KMS-11 (cell line): ENCODE data around the gene LEMD2.
A peak's percentile ranks its signal among the peaks of the same experiment; 100 is the strongest.

ENCODE experiments used
- H2AFZ ChIP-seq: fragments of 200-600 bp; sonication (generic); 2 replicates; pipeline ENCODE4 v1.6.1; 2016; ENCODE audit warnings: antibody characterized with exemption, mixed run types, low read depth
- H3K27ac ChIP-seq: fragments of 200-600 bp; sonication (generic); 2 replicates; pipeline ENCODE4 v1.6.1; 2016; ENCODE audit warnings: mild to moderate bottlenecking, mixed run types
- H3K27me3 ChIP-seq: fragments of 200-600 bp; sonication (generic); 2 replicates; pipeline ENCODE4 v1.6.1; 2017; ENCODE audit warnings: mild to moderate bottlenecking, low read depth, mixed run types, moderate library complexity; ENCODE audit not compliant: insufficient read depth
- H3K36me3 ChIP-seq: fragments of 200-600 bp; sonication (generic); 2 replicates; pipeline ENCODE4 v1.6.1; 2017; ENCODE audit warnings: mild to moderate bottlenecking, mixed run types; ENCODE audit not compliant: insufficient read depth
- H3K4me1 ChIP-seq: fragments of 200-600 bp; sonication (generic); 2 replicates; pipeline ENCODE4 v1.6.1; 2016; ENCODE audit warnings: mild to moderate bottlenecking, low read depth, mixed run types; ENCODE audit not compliant: poor library complexity, severe bottlenecking
- H3K4me2 ChIP-seq: fragments of 200-600 bp; sonication (generic); 2 replicates; pipeline ENCODE4 v1.7.0; 2016; ENCODE audit warnings: mild to moderate bottlenecking, mixed run types
- H3K4me3 ChIP-seq: fragments of 200-600 bp; sonication (generic); IDR thresholded peaks from 2 replicates; pipeline ENCODE4 v1.6.1; 2017; ENCODE audit warnings: low read depth, low read length, mixed read lengths; ENCODE audit not compliant: insufficient read depth
- H3K79me2 ChIP-seq: fragments of 200-600 bp; sonication (generic); 2 replicates; pipeline ENCODE4 v1.6.1; 2016; ENCODE audit warnings: low read depth, mixed run types; ENCODE audit not compliant: insufficient read depth
- H3K9ac ChIP-seq: fragments of 200-600 bp; sonication (generic); 2 replicates; pipeline ENCODE4 v1.6.1; 2016; ENCODE audit warnings: mild to moderate bottlenecking, mixed run types
- H4K20me1 ChIP-seq: fragments of 200-600 bp; sonication (generic); 2 replicates; pipeline ENCODE4 v1.6.1; 2016; ENCODE audit warnings: mild to moderate bottlenecking, mixed run types; ENCODE audit not compliant: insufficient read depth
- TF ChIP-seq, protein P1 (sequence below): fragments of 200-600 bp; sonication (generic); conservative IDR thresholded peaks from 2 replicates; pipeline ENCODE4 v1.6.1; 2017; ENCODE audit warnings: low read depth, mild to moderate bottlenecking, antibody characterized with exemption, low read length, moderate library complexity, mixed read lengths

LEMD2 gene

DNA sequence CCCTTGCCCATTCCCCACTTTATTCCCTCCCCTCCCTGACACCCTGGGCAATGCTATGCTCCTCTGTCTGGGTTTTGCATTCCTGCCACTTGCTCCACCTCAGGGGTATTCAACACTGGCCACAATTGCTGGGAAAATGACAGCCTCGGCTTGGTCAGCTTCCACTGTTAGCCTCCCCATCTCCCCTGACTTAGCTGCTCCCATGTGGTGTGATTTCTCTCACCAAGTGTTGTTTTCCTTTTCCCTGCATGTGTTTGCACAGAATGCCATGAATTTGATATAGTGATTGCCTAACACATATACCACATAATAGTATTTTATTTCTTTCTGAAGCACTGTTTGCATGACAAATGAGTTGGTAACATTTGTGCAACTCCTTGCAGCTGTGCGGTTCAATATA, 1.4 kb upstream of the LEMD2 start:
- no peak overlapping the region for H2AFZ ChIP-seq
- H3K79me2 ChIP-seq = peaks cover 12% of the 10 kb centered on the region; the same call in 1 of the 2 replicates
- H3K9ac ChIP-seq = no peak overlapping the region
- no peak overlapping the region for H3K4me2 ChIP-seq
- H4K20me1 ChIP-seq = no peaks in the 10 kb centered on the region
- TF ChIP-seq, protein P1, sequence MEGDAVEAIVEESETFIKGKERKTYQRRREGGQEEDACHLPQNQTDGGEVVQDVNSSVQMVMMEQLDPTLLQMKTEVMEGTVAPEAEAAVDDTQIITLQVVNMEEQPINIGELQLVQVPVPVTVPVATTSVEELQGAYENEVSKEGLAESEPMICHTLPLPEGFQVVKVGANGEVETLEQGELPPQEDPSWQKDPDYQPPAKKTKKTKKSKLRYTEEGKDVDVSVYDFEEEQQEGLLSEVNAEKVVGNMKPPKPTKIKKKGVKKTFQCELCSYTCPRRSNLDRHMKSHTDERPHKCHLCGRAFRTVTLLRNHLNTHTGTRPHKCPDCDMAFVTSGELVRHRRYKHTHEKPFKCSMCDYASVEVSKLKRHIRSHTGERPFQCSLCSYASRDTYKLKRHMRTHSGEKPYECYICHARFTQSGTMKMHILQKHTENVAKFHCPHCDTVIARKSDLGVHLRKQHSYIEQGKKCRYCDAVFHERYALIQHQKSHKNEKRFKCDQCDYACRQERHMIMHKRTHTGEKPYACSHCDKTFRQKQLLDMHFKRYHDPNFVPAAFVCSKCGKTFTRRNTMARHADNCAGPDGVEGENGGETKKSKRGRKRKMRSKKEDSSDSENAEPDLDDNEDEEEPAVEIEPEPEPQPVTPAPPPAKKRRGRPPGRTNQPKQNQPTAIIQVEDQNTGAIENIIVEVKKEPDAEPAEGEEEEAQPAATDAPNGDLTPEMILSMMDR = no peak
- peaks cover 42% of the 10 kb centered on the region; the same call in 1 of the 2 replicates for H3K27me3 ChIP-seq
- H3K27ac ChIP-seq = no peak overlapping the region
- no peak overlapping the region for H3K4me3 ChIP-seq
- H3K4me1 ChIP-seq = peaks cover 13% of the 10 kb centered on the region
- no peaks in the 10 kb centered on the region for H3K36me3 ChIP-seq

DNA sequence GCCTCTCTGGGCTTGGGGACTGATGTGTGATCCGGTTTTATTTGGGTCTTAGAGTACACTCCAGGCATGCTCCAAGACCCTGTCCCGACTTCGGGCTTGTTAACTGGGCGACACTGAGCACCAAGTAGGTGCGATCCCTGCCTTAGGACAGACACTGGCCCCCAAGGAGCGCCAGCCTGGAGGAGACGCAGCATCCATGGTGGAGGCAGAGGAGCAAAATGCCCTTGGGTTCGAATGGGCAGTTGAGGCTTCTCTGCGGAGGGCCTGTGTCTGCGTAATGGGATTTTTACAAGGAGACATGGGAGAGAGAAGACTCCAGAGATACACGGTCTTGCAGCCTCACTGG, 593 bp upstream of the LEMD2 start:
- no peaks in the 10 kb centered on the region for H4K20me1 ChIP-seq
- peaks cover 35% of the 10 kb centered on the region; the same call in 1 of the 2 replicates for H3K27me3 ChIP-seq
- peaks cover 13% of the 10 kb centered on the region for H3K4me1 ChIP-seq
- no peak overlapping the region for H3K27ac ChIP-seq
- no peak overlapping the region for H3K4me3 ChIP-seq
- peak overlapping the region; percentile 68 for H2AFZ ChIP-seq
- TF ChIP-seq, protein P1 = no peak
- peak overlapping the region; percentile 15; the same call in 1 of the 2 replicates for H3K4me2 ChIP-seq
- H3K9ac ChIP-seq = no peak overlapping the region
- no peaks in the 10 kb centered on the region for H3K36me3 ChIP-seq
- peaks cover 12% of the 10 kb centered on the region; the same call in 1 of the 2 replicates for H3K79me2 ChIP-seq

DNA sequence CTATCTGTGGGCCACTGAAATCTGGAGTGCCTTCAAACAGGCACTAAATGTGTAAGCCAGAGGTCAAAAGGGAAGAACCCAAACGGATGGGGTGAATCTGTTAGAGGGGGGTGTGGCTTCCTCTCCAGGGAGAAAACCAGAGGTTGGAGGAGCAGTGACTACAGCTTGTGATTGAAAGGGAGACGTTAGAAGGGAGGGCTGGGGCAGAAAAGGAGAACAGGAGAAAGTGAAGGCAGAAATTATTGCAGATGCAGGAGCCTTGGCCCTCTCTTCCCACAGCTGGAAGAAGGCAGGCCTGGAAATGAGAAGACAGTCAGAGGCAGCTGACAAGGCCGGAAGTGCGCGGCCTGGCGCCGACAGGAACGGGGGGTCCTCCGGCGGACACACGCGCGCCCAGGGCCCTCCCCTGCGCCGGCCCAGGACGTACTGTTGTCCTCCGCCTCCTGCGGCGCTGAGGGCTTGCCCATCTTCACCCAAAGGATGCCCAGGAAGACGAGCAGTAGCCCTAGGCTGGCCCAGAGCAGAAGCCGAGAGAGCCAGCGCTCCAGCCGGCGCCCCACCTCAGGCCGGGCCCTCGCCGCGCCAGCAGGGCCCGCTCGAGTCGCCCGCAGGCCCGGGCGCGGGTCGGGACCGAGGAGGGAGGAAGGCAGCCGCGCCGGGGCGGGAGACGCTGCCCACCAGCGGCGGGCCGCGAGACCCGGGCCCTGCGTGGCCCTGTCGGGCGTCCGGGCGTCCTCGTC, 806 bp downstream of the LEMD2 start:
- Histone ChIP-seq H3K9ac (peak overlapping the region; percentile 85), H3K27me3 (peaks cover 21% of the 10 kb centered on the region; the same call in 1 of the 2 replicates), H3K79me2 (peaks cover 12% of the 10 kb centered on the region; the same call in 1 of the 2 replicates), H3K27ac (peak overlapping the region; percentile 60), H3K36me3 (no peaks in the 10 kb centered on the region), H2AFZ (peak overlapping the region; percentile 68), H3K4me1 (peaks cover 13% of the 10 kb centered on the region), H3K4me2 (peak overlapping the region; percentile 82), H4K20me1 (no peaks in the 10 kb centered on the region), H3K4me3 (no peak overlapping the region)
- TF ChIP-seq, protein P1 = no peak

DNA sequence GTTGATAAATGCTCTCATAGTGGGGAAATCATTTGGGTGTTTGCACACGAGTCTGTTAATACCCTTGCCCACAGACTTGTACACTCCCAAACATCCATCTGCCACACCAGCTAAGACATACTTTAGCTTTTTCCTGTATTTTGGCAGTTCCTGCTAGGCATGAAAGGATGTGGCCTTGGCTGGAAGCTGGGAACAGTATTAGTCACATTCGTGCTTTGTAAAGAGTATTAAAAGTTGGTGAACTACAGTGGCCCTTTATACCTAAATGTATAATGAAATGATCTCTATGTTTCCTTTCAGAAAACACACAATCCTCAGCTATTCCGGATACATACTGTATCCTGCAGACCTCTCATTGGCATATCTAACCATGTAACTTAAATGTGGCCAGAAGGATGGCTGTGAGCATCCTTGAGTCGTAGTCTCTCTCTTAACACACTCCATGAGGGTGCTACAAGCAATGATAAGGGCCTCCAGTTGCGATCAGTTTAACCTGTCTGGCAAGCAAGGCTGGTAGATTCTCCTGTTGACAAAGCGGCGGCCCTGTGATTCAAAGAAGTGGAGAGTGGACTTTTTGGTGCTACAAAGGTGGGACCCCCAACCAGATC, 1.5 kb downstream of the LEMD2 start:
- H3K9ac ChIP-seq = peak overlapping the region; percentile 85; the same call in 1 of the 2 replicates
- peaks cover 14% of the 10 kb centered on the region; the same call in 1 of the 2 replicates for H3K27me3 ChIP-seq
- H3K79me2 ChIP-seq = peaks cover 12% of the 10 kb centered on the region; the same call in 1 of the 2 replicates
- no peaks in the 10 kb centered on the region for H3K36me3 ChIP-seq
- H3K4me1 ChIP-seq = peaks cover 13% of the 10 kb centered on the region
- no peak overlapping the region for H3K4me3 ChIP-seq
- TF ChIP-seq, protein P1 = no peak
- H4K20me1 ChIP-seq = no peaks in the 10 kb centered on the region
- no peak overlapping the region for H2AFZ ChIP-seq
- peak overlapping the region; percentile 82 for H3K4me2 ChIP-seq
- H3K27ac ChIP-seq = peak overlapping the region; percentile 60; the same call in 1 of the 2 replicates
